HEK293 (cell line): Measurements from ENCODE around the gene TCEA2.

Source experiments
- BCL6B ChIP-seq: fragments of 450-650 bp; formaldehyde crosslinking; IDR thresholded peaks from 2 replicates; pipeline ENCODE4 v1.5.1; 2017; ENCODE audit warnings: missing biosample characterization, missing genetic modification characterization
- CTCF ChIP-seq: fragments of 450-650 bp; formaldehyde crosslinking; IDR thresholded peaks from 2 replicates; pipeline ENCODE4 v1.5.1; 2016; ENCODE audit warnings: missing biosample characterization, missing genetic modification characterization
- GLI2 ChIP-seq: fragments of 450-650 bp; formaldehyde crosslinking; IDR thresholded peaks from 2 replicates; pipeline ENCODE4; 2017; ENCODE audit warnings: missing biosample characterization, missing genetic modification characterization, low read depth, borderline replicate concordance
- SP2 ChIP-seq: fragments of 450-650 bp; formaldehyde crosslinking; IDR thresholded peaks from 2 replicates; pipeline ENCODE4 v1.5.1; 2016; ENCODE audit warnings: missing biosample characterization, missing genetic modification characterization
- ZNF10 ChIP-seq: fragments of 450-650 bp; formaldehyde crosslinking; IDR thresholded peaks from 2 replicates; pipeline ENCODE4 v1.5.1; 2017; ENCODE audit warnings: missing biosample characterization, missing genetic modification characterization
- ZNF629 ChIP-seq: fragments of 450-650 bp; formaldehyde crosslinking; IDR thresholded peaks from 2 replicates; pipeline ENCODE4 v1.5.1; 2017; ENCODE audit warnings: missing biosample characterization, missing genetic modification characterization
- ZNF768 ChIP-seq: fragments of 450-650 bp; formaldehyde crosslinking; IDR thresholded peaks from 2 replicates; pipeline ENCODE4 v1.5.1; 2018; ENCODE audit warnings: missing biosample characterization, mild to moderate bottlenecking, missing genetic modification characterization
- TF ChIP-seq, protein P1 (sequence below): fragments of 450-650 bp; formaldehyde crosslinking; IDR thresholded peaks from 2 replicates; pipeline ENCODE4 v1.5.1; 2016; ENCODE audit warnings: missing biosample characterization, missing genetic modification characterization

DNA sequence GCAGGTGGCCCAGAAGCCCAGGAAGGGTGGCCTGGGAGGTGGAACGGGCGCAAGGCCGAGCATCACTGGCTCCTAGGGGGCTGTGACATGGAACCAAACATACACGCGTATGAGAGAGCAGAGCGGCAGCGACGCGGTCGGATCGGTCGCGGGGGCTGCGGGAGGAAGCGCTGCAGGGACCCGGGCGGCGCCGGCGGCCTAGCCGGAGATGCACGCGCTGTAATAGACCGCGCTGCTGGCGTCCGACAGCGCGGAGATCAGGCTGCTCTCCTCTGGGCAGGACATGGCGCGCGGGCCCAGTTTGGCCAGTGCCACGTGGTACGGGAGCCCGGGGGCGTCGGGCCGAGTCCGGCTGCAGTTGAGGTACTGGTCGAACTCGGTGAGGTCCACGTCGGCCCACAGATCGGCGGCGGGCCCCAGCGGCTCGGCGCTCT is 15.0 kb upstream of the TCEA2 start:
- TF ChIP-seq ZNF10 (tag by site-specific recombination) (no peak), ZNF629 (tag by site-specific recombination) (no peak), GLI2 (tag by site-specific recombination) (no peak), ZNF768 (tag by site-specific recombination) (no peak), SP2 (no peak), CTCF (no peak), BCL6B (tag by site-specific recombination) (no peak)
- TF ChIP-seq, protein P1, sequence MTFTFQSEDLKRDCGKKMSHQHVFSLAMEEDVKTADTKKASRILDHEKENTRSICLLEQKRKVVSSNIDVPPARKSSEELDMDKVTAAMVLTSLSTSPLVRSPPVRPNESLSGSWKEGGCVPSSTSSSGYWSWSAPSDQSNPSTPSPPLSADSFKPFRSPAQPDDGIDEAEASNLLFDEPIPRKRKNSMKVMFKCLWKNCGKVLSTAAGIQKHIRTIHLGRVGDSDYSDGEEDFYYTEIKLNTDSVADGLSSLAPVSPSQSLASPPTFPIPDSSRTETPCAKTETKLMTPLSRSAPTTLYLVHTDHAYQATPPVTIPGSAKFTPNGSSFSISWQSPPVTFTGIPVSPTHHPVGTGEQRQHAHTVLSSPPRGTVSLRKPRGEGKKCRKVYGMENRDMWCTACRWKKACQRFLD (tag by site-specific recombination): no peak
